Stimulated activated CD4-positive, alpha-beta T cell treated with anti-CD3 and anti-CD28 coated beads, Interleukin-12 subunit alpha, Interleukin-12 subunit beta, amount 100 ng/mL, for 24 hours (primary cell): ENCODE data around the gene KAZN.

ENCODE experiments used
- DNase-seq, 2 experiments: peaks; one replicate each; pipeline ENCODE4 v3.0.0-alpha.2; 2020; ENCODE audit warnings: low read depth in 2 of 2

Gene KAZN

GRCh38 chr1:14980621-14981218 is 382.2 kb downstream of the KAZN start:
- no peak for DNase-seq

DNA sequence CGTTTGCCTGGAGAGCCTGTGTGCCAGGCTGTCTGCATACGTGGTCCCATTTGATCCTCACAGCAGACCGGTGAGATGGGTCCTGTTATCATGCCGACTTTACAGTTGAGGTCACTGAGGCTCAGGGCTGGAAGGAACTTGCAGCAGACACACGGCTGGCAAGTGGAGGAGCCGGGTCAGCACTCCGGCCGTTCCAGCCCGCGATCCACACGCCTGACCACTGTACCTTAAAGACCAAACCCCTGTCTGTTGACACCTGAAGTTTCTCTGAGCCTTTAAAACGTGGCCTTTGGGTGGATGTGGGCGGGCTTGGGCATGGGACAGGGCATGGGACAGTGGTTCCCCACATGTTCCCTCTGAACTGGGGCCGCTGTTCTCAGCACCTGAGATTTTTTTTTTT is 383.5 kb downstream of the KAZN start:
- no peak for DNase-seq

- DNase-seq = no peak
Measured at GRCh38 chr1:14983277-14983676, 384.8 kb downstream of the KAZN start.

GRCh38 chr1:14986168-14986567 is 387.7 kb downstream of the KAZN start:
- no peak for DNase-seq

GRCh38 chr1:14987829-14988603 is 389.5 kb downstream of the KAZN start:
- DNase-seq = no peak

- DNase-seq = no peak
Measured at GRCh38 chr1:14988636-14989035, 390.2 kb downstream of the KAZN start.

DNA sequence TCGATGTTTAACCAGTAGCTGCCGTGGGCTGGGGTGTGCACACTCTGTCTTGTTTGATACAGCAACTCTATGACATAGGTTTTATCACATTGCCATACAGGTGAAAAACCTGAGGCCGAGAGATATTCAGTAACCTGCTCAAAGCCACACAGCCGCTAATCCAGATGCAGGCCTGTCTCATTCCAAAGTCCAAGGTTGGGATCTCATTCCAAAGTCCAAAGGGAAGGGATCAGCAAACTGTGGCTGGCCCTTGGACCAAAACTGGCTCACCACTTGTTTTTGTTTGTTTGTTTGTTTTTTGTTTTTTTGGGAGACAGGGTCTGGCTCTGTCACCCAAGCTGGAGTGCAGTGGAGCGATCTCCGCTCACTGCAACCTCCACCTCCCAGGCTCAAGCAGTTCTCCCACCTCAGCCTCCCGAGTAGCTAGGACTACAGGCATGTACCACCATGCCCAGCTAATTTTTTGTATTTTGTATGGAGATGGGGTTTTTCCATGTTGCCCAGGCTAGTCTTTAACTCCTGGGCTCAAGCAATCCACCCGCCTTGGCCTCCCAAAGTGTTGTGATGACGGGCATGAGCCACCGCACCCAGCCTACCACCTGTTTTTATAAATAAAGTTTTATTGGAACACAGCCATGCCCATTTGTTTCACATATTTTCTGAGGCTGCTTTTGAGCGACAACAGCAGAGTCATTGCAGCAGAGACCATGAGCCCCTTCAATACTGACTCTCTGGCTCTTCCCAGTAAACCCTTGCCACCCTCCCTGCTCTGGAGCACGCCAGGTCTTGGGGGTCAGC is 391.6 kb downstream of the KAZN start:
- DNase-seq = no peak

DNA sequence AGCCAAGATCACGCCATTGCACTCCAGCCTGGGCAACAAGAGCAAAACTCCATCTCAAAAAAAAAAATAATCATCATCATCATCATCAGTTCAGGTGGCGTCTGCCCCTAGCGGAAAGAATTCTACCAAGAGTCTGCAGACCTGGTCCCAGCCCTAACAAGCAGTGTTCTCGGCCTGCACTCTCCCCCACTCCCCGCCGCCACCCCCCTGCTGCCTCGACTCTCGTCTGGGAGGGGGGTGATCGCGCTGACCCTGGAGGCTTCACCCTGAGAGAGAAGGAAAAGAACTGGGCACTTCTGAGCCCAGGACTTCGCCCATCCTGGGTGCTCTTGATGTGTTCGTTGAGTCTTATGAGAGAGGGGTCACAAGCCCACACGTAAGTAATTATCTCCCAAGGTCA is 394.9 kb downstream of the KAZN start:
- no peak for DNase-seq

DNA sequence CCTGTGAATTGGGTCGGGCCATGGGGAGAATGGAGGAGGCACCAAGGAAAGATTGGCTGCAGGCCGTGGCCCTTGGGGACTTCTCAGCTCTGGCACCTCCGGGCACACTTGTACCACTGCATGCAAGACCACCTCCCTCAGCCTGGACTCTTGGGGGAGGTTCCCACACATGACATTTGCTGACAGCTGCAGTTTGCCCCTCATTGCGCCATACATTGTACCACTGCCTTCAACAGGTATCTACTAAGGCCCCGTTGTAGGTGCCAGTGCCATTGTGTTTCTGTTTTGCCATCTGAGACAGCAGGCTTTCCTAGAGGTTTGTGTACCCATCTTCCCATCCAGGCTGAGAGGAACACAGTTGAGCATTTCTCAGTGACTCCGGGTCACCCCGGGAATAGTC is 395.7 kb downstream of the KAZN start:
- no peak for DNase-seq

- no peak for DNase-seq
Measured at GRCh38 chr1:14994841-14995437, 396.5 kb downstream of the KAZN start.

DNA sequence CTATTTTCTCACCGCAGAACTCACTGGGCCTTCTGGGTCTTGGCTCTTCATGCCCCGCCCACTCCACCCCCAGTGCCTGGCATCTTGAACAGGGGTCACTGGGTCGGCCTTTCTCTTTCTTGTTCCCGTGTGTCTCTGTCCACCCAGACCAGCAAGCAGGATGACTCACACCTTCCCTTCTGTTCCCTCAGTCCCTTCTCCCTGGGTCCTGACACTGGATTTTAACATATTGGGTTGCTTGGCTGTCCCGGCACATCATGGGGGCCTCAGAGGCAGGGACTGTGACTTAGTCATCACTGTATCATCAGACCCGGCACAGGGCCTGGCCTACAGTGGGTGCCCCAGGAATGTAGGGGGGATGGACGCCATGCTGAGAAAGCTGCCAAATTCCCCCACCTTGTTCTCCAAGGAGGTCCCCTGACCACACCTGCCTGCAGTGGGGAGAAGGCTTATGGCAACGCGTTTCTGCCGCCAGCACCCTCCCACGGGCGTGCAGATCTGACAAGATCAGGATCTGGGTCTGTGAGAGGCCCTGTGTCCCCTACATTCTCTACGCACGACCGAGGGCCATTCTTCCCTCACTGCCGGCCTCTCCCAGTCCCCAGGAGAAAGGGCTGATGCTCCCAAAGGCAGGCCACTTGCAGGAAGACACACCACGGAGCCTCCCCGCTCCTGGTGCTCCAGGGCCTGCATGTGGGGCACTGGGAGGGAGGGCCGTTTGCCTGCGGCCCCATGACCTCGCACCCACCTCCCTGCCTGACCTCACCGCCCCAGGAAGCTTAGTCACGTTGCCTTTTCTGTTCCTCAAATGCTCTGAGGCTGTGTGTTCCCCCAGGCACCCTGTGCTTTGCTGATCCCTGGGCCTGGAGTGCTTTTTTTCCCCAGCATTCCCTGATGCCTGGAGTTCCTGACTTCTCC is 397.9 kb downstream of the KAZN start:
- no peak for DNase-seq

GRCh38 chr1:14997646-14998276 is 399.3 kb downstream of the KAZN start:
- DNase-seq = no peak

GRCh38 chr1:14999441-14999840 is 401.0 kb downstream of the KAZN start:
- no peak for DNase-seq

DNA sequence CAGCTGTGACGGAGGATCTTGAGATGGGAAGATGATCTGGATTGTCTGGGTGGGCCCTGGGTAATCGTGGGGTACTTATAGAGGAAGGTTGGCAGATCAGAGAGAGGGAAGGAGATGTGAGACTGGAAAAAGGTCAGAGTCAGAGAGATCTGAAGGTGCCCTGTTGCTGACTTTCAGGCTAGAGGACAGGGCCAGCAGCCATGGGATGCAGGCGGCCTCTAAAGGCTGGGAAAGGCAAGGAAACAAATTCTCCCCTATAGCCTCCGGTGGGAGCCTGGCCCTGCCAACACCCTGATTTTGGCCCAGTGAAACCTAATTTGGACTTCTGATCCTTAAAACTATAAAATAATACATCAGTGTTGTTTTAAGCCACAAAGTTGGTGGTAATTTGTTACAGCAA is 401.5 kb downstream of the KAZN start:
- DNase-seq = no peak

GRCh38 chr1:15000671-15001070 is 402.2 kb downstream of the KAZN start:
- no peak for DNase-seq

- no peak for DNase-seq
Measured at GRCh38 chr1:15001317-15001915, 402.9 kb downstream of the KAZN start.

DNA sequence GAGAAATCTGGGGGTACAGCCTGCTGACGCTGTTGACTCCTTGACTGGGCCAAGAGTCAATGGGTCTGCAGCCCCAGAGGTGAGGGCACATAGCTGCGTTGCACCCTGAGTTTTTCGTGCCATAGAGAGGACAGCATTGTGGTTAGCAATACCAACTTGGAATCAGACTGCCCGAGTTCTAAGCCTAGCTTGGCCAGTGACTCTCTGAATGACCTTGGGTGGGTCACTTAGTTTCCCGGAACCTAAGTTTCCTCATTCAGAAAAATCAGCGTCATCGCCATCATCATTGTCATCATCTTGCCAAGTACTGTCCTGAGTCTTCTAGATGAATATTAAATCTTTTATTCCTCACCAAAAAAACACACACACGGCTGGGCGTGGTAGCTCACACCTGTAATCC is 403.8 kb downstream of the KAZN start:
- DNase-seq = no peak

DNA sequence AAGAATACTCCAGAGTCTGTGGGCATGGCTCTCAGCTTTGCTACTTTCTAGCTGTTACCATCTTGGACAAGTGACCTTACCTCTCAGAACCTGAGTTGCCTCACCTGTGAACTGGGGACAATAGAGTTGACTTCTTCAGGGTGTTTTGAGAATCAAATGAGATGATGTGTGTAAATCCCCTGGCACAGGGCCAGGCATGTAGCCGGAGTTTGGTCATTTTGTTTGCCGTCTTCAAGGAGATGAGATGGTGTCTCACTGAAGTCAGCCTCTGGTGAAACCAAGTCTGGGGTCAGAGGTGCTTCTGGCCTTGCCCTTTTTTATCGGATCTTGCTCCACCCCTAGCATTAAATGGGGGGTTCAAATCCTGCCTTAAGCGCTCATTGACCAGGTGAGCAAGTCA is 405.9 kb downstream of the KAZN start:
- no peak for DNase-seq

DNA sequence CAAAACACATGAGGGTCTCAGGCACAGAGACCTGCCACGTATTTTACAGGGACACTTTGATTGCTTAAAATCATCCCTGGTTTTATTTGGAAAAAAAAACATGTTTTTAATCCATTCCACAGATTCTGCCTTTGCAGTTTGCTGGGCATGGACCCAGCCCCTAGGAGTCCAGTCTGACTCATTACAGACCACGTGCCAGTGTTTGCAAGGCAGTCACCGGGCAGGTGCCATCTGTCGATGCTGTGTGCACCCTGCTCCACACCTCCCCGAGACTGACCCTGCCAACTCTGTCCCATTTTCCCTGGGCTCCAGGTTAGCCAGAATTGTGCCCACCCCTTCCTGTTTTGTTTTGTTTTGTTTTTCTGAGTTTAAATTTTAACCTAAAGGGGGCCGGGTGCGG is 406.6 kb downstream of the KAZN start:
- no peak for DNase-seq

DNA sequence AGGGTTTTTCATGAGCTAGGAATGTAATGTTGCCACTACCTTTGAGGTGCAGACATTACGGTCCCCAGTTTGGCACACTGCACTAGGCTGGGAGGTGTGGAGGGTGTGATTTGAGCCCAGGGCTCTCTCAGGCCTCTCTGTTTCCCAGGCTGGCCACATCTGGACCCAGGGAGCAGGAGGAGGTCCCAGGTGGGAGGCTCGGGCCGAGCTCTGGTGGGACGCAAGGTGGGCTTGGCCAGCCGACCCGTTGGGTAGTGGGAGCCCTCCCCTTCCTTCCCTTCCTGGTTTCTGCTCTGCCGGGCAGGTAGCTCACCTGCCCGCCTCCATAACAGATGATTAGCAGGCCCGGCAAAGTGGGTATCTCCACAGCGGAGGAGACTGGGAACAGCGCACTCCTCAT is 408.9 kb downstream of the KAZN start:
- no peak for DNase-seq

DNA sequence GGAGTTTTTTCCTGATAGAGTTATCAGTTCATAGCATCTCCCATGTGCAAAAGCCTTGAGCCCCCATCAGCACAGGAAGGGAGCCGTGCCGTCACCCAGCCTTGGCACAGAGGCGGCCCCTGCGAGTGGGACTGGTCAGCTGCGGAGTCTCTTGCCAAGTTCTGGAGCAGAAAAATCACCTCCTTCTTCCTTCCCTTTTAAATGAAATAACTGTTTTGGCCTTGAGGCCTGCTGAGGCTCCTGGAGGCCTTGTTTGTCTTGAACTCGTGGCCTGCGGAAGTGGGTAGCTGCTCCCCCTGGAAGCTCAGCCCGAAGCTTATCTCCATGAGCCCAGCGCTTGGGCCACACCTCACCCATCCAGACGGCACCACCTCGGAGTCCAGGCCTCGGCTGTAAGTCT is 409.4 kb downstream of the KAZN start:
- DNase-seq = no peak
